Left ventricle myocardium inferior (tissue), 1 donor: ENCODE results near the gene MRPL46. TPM values are rescaled to one million over a fixed set of nuclear protein-coding genes. Genes with fewer than 3 reads are reported as not detected.

Source experiments
- DNase-seq: peaks from one replicate; pipeline ENCODE4 v3.0.0-alpha.2; 2020
- H3K27ac ChIP-seq: fragments of 200-600 bp; replicated peaks from 2 replicates; pipeline ENCODE4 v1.8.0; 2021
- H3K27me3 ChIP-seq: fragments of 200-600 bp; 2 replicates; pipeline ENCODE4 v1.8.0; 2021; ENCODE audit warnings: low read depth
- H3K36me3 ChIP-seq: fragments of 200-600 bp; 2 replicates; pipeline ENCODE4 v1.8.0; 2021
- H3K4me1 ChIP-seq: fragments of 200-600 bp; 2 replicates; pipeline ENCODE4 v1.8.0; 2021
- H3K4me3 ChIP-seq: fragments of 200-600 bp; 2 replicates; pipeline ENCODE4 v1.8.0; 2021; ENCODE audit warnings: mild to moderate bottlenecking, moderate library complexity
- H3K9me3 ChIP-seq: fragments of 200-600 bp; replicated peaks from 2 replicates; pipeline ENCODE4 v1.8.0; 2021
- intact Hi-C: fragments of 100-400 bp; cut with micrococcal nuclease; formaldehyde crosslinking; loops from one replicate; pipeline ENCODE4 v1.11.0; 2022
- total RNA-seq: library from RNA; stranded (reverse); fragmentation: NEBNext Ultra II Directional; extraction: Animal tissue kit (Norgen Biotek cat#: 25700); gene quantifications from one replicate; pipeline ENCODE4 v1.2.1, GENCODE V29; 2021
- TF ChIP-seq, protein P1 (sequence below): fragments of 200-600 bp; IDR thresholded peaks from 2 replicates; pipeline ENCODE4 v1.8.0; 2021; ENCODE audit warnings: antibody characterized with exemption, mild to moderate bottlenecking, borderline replicate concordance
- donor health status: DM: no; HTN: yes; CAD: no; lungs with severe emphysema.

Gene MRPL46
- total RNA-seq, 1 donor from 2014 or later = 80.8 TPM

DNA sequence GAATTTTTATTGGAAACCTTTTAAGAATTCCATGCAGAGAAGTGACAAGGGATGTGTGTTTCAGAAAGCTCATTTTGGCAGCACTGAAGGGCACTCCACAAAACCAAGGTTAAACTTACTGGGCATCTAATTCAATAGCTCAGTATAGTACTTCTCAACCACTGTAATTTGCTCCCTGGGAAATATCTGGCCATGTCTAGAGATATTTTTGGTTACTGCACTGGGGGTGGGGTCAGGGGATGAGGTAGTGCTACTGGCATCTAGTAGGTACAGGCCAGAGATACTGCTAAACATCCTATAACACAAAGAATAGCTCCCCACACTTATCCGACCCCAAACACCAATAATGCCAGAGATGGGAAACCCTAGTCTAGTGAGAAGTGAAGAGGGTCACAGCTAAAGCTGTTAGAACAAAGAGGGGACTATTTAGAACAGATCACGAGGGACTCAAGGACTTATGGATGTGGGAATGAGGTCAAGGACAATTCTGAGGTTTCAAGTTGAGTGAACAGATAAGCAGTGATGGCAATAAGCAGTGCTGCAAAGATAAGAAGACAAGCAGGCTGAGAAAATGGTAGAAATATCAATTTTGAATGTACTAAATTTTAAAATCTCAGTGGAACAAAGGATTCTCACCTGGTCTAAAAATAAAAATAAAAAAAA lies 3.2 kb downstream of the MRPL46 start:
- Histone ChIP-seq H3K4me3 (no peak overlapping the region), H3K27ac (peak overlapping the region; percentile 57), H3K36me3 (peaks cover 64% of the 10 kb centered on the region), H3K4me1 (peaks cover 59% of the 10 kb centered on the region), H3K9me3 (no peaks in the 10 kb centered on the region), H3K27me3 (no peaks in the 10 kb centered on the region)
- TF ChIP-seq, protein P1, sequence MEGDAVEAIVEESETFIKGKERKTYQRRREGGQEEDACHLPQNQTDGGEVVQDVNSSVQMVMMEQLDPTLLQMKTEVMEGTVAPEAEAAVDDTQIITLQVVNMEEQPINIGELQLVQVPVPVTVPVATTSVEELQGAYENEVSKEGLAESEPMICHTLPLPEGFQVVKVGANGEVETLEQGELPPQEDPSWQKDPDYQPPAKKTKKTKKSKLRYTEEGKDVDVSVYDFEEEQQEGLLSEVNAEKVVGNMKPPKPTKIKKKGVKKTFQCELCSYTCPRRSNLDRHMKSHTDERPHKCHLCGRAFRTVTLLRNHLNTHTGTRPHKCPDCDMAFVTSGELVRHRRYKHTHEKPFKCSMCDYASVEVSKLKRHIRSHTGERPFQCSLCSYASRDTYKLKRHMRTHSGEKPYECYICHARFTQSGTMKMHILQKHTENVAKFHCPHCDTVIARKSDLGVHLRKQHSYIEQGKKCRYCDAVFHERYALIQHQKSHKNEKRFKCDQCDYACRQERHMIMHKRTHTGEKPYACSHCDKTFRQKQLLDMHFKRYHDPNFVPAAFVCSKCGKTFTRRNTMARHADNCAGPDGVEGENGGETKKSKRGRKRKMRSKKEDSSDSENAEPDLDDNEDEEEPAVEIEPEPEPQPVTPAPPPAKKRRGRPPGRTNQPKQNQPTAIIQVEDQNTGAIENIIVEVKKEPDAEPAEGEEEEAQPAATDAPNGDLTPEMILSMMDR = no peak
- intact Hi-C loops = no loop called here
- DNase-seq = no peak

DNA sequence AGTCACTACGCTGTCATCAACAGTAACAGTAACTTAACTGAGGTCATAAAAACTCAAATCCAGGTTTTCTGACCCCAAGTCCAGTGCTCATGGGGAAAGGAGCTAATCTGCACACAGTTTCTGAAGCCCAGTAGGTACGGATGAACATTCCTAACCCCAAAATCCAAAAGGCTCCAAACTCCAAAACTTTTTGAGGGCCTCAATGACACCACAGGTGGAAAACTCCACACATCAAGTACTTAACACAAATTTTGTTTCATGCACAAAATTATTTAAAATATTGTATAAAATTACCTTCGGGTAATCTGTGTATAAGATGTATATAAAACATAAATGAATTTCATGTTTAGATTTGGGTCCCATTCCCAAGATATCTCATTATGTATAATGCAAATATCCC lies 10.5 kb downstream of the MRPL46 start:
- intact Hi-C loops = no loop called here
- H3K36me3 ChIP-seq = peaks cover 40% of the 10 kb centered on the region

DNA sequence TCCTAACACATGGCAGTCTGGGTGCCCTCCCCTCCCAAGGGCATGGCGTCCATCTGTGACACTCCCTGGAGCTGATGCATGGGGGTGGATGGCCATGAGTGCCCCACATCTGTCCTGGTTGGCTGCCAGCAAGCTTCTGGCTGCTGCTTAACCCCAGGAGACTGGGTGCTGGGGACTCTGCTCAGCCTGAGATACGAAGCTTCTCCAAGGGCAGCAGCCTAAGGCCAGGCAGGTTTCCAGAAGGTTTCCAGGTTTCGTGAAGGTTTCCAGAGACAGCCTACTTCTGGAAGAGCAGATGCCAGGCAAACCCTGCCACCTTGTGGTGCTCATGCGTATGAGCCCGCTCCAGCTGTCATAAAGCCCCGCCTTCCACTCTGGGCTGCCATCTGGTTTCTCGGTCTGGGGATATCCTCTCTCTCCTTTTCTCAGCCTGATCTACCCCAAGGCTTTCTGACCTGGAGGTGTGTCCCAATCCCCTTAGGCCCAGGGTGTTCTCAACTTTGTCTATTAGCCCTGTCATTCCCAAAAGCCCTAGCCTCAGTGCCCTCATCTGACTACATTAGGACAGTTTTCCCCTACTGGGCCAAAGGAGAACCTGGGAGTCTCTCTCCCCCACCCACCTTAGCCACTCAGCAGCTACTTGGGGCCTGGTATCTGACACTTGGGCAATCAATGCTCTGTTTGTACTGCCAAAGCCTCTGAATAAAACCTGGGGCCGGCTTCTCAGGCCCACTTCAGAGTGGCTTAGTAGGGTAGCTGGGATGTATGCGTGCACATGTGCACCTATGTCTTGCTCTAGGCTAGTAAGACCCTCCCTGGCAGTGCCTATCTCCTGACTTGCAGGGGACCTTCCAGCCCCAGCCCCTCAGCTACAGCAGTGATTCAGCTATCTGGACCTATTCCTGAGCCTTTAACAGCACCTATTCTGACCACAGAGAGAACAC lies 12.0 kb downstream of the MRPL46 start:
- Histone ChIP-seq H3K4me3 (no peak overlapping the region), H3K36me3 (peaks cover 26% of the 10 kb centered on the region), H3K4me1 (peaks cover 18% of the 10 kb centered on the region), H3K27ac (peak overlapping the region; percentile 6), H3K27me3 (peaks cover under 1% of the 10 kb centered on the region), H3K9me3 (no peaks in the 10 kb centered on the region)
- intact Hi-C loops = no loop called here
- TF ChIP-seq, protein P1 = peak; percentile 72
- DNase-seq = peak; percentile 52

More for the DNA sequence above, 10.5 kb downstream of the MRPL46 start:
- no peak overlapping the region for H3K27ac ChIP-seq
- TF ChIP-seq, protein P1 = no peak
- H3K27me3 ChIP-seq = no peaks in the 10 kb centered on the region
- DNase-seq = no peak
- no peak overlapping the region for H3K4me3 ChIP-seq
- H3K4me1 ChIP-seq = peaks cover 18% of the 10 kb centered on the region
- H3K9me3 ChIP-seq = no peaks in the 10 kb centered on the region

DNA sequence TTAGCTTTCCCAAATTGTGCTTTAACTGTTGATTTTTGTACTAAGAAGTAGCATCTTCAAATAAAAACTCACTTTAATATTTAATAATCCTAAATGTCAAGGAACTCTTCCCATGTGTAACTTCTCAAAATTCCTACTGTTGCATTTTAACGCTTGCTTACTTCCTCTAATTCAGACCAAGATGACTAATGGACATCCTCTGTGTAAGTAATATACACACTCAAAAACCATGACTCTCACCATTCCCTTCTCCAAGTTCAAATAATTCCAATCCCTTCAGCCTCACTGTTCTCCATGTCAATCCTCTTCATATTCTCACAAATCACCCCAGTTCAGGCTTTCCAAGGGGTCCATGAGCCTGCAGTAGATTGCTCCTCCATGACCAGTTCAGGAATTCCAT lies 13.0 kb downstream of the MRPL46 start:
- peaks cover 17% of the 10 kb centered on the region for H3K36me3 ChIP-seq
- H3K4me3 ChIP-seq = no peak overlapping the region
- H3K27ac ChIP-seq = no peak overlapping the region
- H3K9me3 ChIP-seq = no peaks in the 10 kb centered on the region
- TF ChIP-seq, protein P1 = no peak
- intact Hi-C loops = no loop called here
- H3K4me1 ChIP-seq = peaks cover 18% of the 10 kb centered on the region
- no peak for DNase-seq
- H3K27me3 ChIP-seq = peaks cover 8% of the 10 kb centered on the region

DNA sequence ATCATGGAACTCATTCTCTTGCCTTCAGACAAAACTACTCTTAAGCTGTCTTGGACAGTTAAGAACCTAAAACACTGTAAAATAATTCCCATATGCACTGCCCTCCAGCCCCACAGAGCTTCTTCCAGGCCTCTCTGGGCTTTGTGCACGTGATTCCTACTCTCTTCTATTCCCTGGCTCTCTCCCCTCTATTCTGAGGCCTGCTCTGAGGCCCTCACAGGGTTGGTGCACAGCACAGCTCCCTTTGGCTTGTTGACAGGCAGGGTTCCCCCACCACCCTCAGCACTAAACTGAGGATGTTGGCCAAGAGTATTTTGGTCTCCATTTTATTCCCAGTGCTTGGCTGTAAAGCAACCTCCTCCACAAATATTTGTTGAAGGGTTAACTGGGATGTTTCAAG lies 13.5 kb downstream of the MRPL46 start:
- Histone ChIP-seq H3K9me3 (no peaks in the 10 kb centered on the region), H3K4me1 (peaks cover 18% of the 10 kb centered on the region), H3K27ac (no peak overlapping the region), H3K4me3 (no peak overlapping the region), H3K27me3 (peaks cover 14% of the 10 kb centered on the region), H3K36me3 (peaks cover 11% of the 10 kb centered on the region)
- intact Hi-C loops = no loop called here
- TF ChIP-seq, protein P1 = no peak
- no peak for DNase-seq
